GM12878 (cell line): ENCODE measurements around the gene EFCAB11. TPM values are rescaled to one million over a fixed set of nuclear protein-coding genes. Genes with fewer than 3 reads are reported as not detected.

ENCODE experiments used
- ATAC-seq: fragments of 200-7000 bp; cut with Tn5 transposase; 3 replicates; pipeline ENCODE4 v1.9.1; 2020; ENCODE audit warnings: mild to moderate bottlenecking, moderate library complexity
- BruUV-seq: library from RNA; stranded (reverse); fragments of 400-500 nt; replicated peaks from 2 replicates; lab custom pipeline; 2021; lab: Mats Ljungman, UMichigan
- CTCF ChIA-PET: fragments of 300-600 bp; sonication (Branson Sonifier 250); formaldehyde crosslinking; extraction: SDS; loops from one replicate; lab custom pipeline; 2021; ENCODE audit warnings: inconsistent platforms; lab: Yijun Ruan, JAX
- POLR2A ChIA-PET: fragments of 350-600 bp; formaldehyde crosslinking; extraction: SDS; loops from one replicate; lab custom pipeline; 2021; ENCODE audit warnings: inconsistent platforms; lab: Charles Lee
- RAD21 ChIA-PET: fragments of 300-600 bp; sonication (Branson Sonifier 250); formaldehyde crosslinking; loops from one replicate; lab custom pipeline; 2023; ENCODE audit warnings: antibody characterized with exemption; ENCODE audit not compliant: unreplicated experiment; lab: Charles Lee
- SMC1A ChIA-PET: fragments of 300-600 bp; sonication (Branson Sonifier 250); formaldehyde crosslinking; loops from one replicate; lab custom pipeline; 2023; ENCODE audit not compliant: unreplicated experiment, uncharacterized antibody; lab: Charles Lee
- DNase-seq: peaks from one replicate; pipeline ENCODE4 v3.0.0-alpha.2; 2011; ENCODE audit warnings: low read depth, low spot score
- FAIRE-seq: peaks from 3 replicates; lab custom pipeline; 2011; peaks lifted over from hg19 to GRCh38; lab: Jason Lieb, UNC
- H2AFZ ChIP-seq: 2 replicates; pipeline ENCODE4 v1.6.0; 2011; ENCODE audit warnings: low read depth, low read length, control low read depth; ENCODE audit not compliant: control insufficient read depth
- H3K27ac ChIP-seq: 2 replicates; pipeline ENCODE4 v1.5.1; 2011; ENCODE audit warnings: control low read depth; ENCODE audit not compliant: control insufficient read depth, insufficient read depth
- H3K27me3 ChIP-seq, 2 experiments: replicated peaks in 1 of 2; 2 replicates each; pipeline versions ENCODE4 v1.6.0 to v1.6.1; 2011; ENCODE audit warnings: low read length in 1 of 2; ENCODE audit not compliant: control insufficient read depth in 2 of 2, insufficient read depth in 2 of 2
- H3K36me3 ChIP-seq, 2 experiments: 2 replicates each; pipeline ENCODE4 v1.5.1; 2011; ENCODE audit warnings: low read length in 1 of 2; ENCODE audit not compliant: control insufficient read depth in 2 of 2, insufficient read depth in 2 of 2
- H3K4me1 ChIP-seq: 2 replicates; pipeline ENCODE4 v1.6.1; 2011; ENCODE audit warnings: mild to moderate bottlenecking, low read length, moderate library complexity, mixed read lengths; ENCODE audit not compliant: control insufficient read depth, insufficient read depth
- H3K4me2 ChIP-seq: 2 replicates; pipeline ENCODE4 v1.6.0; 2011; ENCODE audit warnings: control low read depth; ENCODE audit not compliant: control insufficient read depth, insufficient read depth
- H3K4me3 ChIP-seq: fragments of 200-600 bp; sonication (generic); 2 replicates; pipeline ENCODE4 v1.5.1; 2016
- H3K79me2 ChIP-seq: 2 replicates; pipeline ENCODE4 v1.6.0; 2011; ENCODE audit warnings: low read length; ENCODE audit not compliant: control insufficient read depth, insufficient read depth
- H3K9ac ChIP-seq: 2 replicates; pipeline ENCODE4 v1.8.0; 2011; ENCODE audit warnings: low read length, control low read depth, mixed read lengths; ENCODE audit not compliant: control insufficient read depth, insufficient read depth
- H3K9me3 ChIP-seq: replicated peaks from 3 replicates; pipeline ENCODE4 v1.5.1; 2011; ENCODE audit warnings: mild to moderate bottlenecking, low read length; ENCODE audit not compliant: control insufficient read depth, insufficient read depth
- H4K20me1 ChIP-seq: 2 replicates; pipeline ENCODE4 v1.6.0; 2011; ENCODE audit not compliant: control insufficient read depth, insufficient read depth
- CBFB ChIP-seq: IDR thresholded peaks from 2 replicates; pipeline ENCODE4 v1.6.1; 2016; ENCODE audit warnings: antibody characterized with exemption, low read depth
- HCFC1 ChIP-seq: fragments of 150-350 bp; IDR thresholded peaks from 2 replicates; pipeline ENCODE4 v1.6.1; 2014; ENCODE audit warnings: low read length
- NFYB ChIP-seq: IDR thresholded peaks from 2 replicates; pipeline ENCODE4 v1.6.1; 2011; ENCODE audit warnings: low read depth, mild to moderate bottlenecking, low read length, improper control_type of control experiment, moderate library complexity; ENCODE audit not compliant: insufficient read depth
- NR2F1 ChIP-seq: fragments of 450-650 bp; conservative IDR thresholded peaks from 2 replicates; pipeline ENCODE4 v1.6.1; 2017; ENCODE audit warnings: mild to moderate bottlenecking
- SREBF2 ChIP-seq: IDR thresholded peaks from 2 replicates; pipeline ENCODE4 v1.6.1; 2012; ENCODE audit warnings: mild to moderate bottlenecking, low read length
- STAT3 ChIP-seq: IDR thresholded peaks from 2 replicates; pipeline ENCODE4 v1.6.1; 2011; ENCODE audit warnings: low read depth, low read length, improper control_type of control experiment
- WGBS: methylation state at CpG from one replicate; pipeline ENCODE4 v1.1.6; 2016; ENCODE audit warnings: low lambda C conversion rate; ENCODE audit not compliant: insufficient replicate concordance, insufficient coverage; ENCODE audit errors: missing lambda C conversion rate; 5-methylcytosine and 5-hydroxymethylcytosine counted together
- in situ Hi-C: fragments of 300-500 bp; cut with MboI; formaldehyde crosslinking; loops from 9 replicates; pipeline ENCODE4 v1.14.3; 2018; ENCODE audit warnings: mixed read lengths
- intact Hi-C: fragments of 100-400 bp; cut with micrococcal nuclease; formaldehyde crosslinking; loops from one replicate; pipeline ENCODE4 v1.14.2; 2022; ENCODE audit not compliant: unreplicated experiment
- polyA plus RNA-seq, 11 experiments: library from polyadenylated mRNA; depleted of rRNA in 4 of 11; unstranded in 6 of 11; stranded (reverse) in 5 of 11; fragments of >200 nt; fragmentation: Nextera tagmentation in 4 of 11; fragmentation: Illumina TruSeq in 1 of 11; extraction: Ambion mirVana in 4 of 11; extraction: Trizol in 1 of 11; gene quantifications; 1 replicate in 1 of 11; 2 replicates in 10 of 11; pipeline versions ENCODE4 v1.2.1 to v1.2.3, GENCODE V29; 2011 to 2016; ENCODE audit warnings: inconsistent platforms in 2 of 11, missing spikeins in 2 of 11, low read depth in 1 of 11
- total RNA-seq, 4 experiments: library from RNA; depleted of rRNA in 3 of 4; stranded (reverse); fragments of >200 nt in 3 of 4; fragmentation: Illumina TruSeq in 1 of 4; extraction: Trizol in 1 of 4; gene quantifications; 2 replicates each; pipeline versions ENCODE4 v1.2.1 to v1.2.3, GENCODE V29; 2013 to 2021
- TF ChIP-seq, protein P1 (sequence below): IDR thresholded peaks from 2 replicates; pipeline ENCODE4 v1.6.1; 2012; ENCODE audit warnings: improper control_type of control experiment, low read depth, low read length; ENCODE audit not compliant: insufficient replicate concordance

Gene EFCAB11
- total and polyA plus RNA-seq, 10 of the 15 experiments (the other 5 are each of a cell fraction or from before 2014, with no cell fraction given), result 8.6 to 37.4 (median 18.0) TPM

- TF ChIP-seq, protein P1, sequence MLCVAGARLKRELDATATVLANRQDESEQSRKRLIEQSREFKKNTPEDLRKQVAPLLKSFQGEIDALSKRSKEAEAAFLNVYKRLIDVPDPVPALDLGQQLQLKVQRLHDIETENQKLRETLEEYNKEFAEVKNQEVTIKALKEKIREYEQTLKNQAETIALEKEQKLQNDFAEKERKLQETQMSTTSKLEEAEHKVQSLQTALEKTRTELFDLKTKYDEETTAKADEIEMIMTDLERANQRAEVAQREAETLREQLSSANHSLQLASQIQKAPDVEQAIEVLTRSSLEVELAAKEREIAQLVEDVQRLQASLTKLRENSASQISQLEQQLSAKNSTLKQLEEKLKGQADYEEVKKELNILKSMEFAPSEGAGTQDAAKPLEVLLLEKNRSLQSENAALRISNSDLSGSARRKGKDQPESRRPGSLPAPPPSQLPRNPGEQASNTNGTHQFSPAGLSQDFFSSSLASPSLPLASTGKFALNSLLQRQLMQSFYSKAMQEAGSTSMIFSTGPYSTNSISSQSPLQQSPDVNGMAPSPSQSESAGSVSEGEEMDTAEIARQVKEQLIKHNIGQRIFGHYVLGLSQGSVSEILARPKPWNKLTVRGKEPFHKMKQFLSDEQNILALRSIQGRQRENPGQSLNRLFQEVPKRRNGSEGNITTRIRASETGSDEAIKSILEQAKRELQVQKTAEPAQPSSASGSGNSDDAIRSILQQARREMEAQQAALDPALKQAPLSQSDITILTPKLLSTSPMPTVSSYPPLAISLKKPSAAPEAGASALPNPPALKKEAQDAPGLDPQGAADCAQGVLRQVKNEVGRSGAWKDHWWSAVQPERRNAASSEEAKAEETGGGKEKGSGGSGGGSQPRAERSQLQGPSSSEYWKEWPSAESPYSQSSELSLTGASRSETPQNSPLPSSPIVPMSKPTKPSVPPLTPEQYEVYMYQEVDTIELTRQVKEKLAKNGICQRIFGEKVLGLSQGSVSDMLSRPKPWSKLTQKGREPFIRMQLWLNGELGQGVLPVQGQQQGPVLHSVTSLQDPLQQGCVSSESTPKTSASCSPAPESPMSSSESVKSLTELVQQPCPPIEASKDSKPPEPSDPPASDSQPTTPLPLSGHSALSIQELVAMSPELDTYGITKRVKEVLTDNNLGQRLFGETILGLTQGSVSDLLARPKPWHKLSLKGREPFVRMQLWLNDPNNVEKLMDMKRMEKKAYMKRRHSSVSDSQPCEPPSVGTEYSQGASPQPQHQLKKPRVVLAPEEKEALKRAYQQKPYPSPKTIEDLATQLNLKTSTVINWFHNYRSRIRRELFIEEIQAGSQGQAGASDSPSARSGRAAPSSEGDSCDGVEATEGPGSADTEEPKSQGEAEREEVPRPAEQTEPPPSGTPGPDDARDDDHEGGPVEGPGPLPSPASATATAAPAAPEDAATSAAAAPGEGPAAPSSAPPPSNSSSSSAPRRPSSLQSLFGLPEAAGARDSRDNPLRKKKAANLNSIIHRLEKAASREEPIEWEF, result no peak
- no peak for TF ChIP-seq HCFC1
- no peak for TF ChIP-seq SREBF2
- TF ChIP-seq NFYB, result no peak
- TF ChIP-seq NR2F1, result no peak
Measured at GRCh38 chr14:89869606-89870005, 84.9 kb downstream of the EFCAB11 start (continued).

GRCh38 chr14:89866458-89866857 is 88.1 kb downstream of the EFCAB11 start:
- Histone ChIP-seq H3K9ac (no peak overlapping the region), H3K4me3 (no peak overlapping the region), H3K9me3 (no peaks in the 10 kb centered on the region; the same call in 2 of the 3 replicates), H3K27me3 (no peaks in the 10 kb centered on the region), H3K79me2 (no peaks in the 10 kb centered on the region), H3K27ac (no peak overlapping the region), H3K4me1 (no peaks in the 10 kb centered on the region), H2AFZ (no peak overlapping the region), H3K4me2 (no peak overlapping the region), H3K36me3 (no peaks in the 10 kb centered on the region), H4K20me1 (no peaks in the 10 kb centered on the region)
- DNase-seq (no peak), FAIRE-seq (no peak), ATAC-seq (no peak)
- CTCF ChIA-PET, result no interaction called here
- in situ Hi-C loops, result no loop called here
- POLR2A ChIA-PET, result no interaction called here
- RAD21 ChIA-PET, result no interaction called here
- BruUV-seq, result no TSS peak
- SMC1A ChIA-PET, result no interaction called here
- TF ChIP-seq STAT3, result no peak
- no peak for TF ChIP-seq CBFB
- WGBS, result 63% methylated on average over 3 of the region's 3 CpGs
- intact Hi-C loops, result no loop called here
